Esophagus muscularis mucosa (tissue), 4 donors: ENCODE results near the gene TIGD3. TPM values are rescaled to one million over a fixed set of nuclear protein-coding genes. Genes with fewer than 3 reads are reported as not detected.

Experiments
- DNase-seq: peaks from one replicate; pipeline ENCODE4 v3.0.0-alpha.2; 2017; ENCODE audit errors: extremely low spot score
- H3K27ac ChIP-seq, 4 donors: fragments of 200-600 bp; sonication (generic); replicated peaks in 1 of 4; 1 replicate in 3 of 4; 2 replicates in 1 of 4; pipeline ENCODE4 v1.5.1; 2016 to 2019; ENCODE audit warnings: mild to moderate bottlenecking in 1 of 4
- H3K27me3 ChIP-seq, 4 donors: fragments of 200-600 bp; sonication (generic); one replicate each; pipeline versions ENCODE4 v1.5.1 to v1.6.0; 2016 to 2019
- H3K36me3 ChIP-seq, 4 donors: fragments of 200-600 bp; sonication (generic); one replicate each; pipeline ENCODE4 v1.5.1; 2016 to 2019
- H3K4me1 ChIP-seq, 4 donors: fragments of 200-600 bp; sonication (generic); one replicate each; pipeline ENCODE4 v1.5.1; 2016 to 2019
- H3K4me3 ChIP-seq, 4 donors: fragments of 200-600 bp; sonication (generic); 1 replicate in 2 of 4; 2 replicates in 2 of 4; pipeline ENCODE4 v1.5.1; 2016 to 2019; ENCODE audit warnings: mild to moderate bottlenecking in 4 of 4, moderate library complexity in 1 of 4
- H3K9me3 ChIP-seq, 4 donors: fragments of 200-600 bp; sonication (generic); 1 replicate in 3 of 4; 2 replicates in 1 of 4; pipeline ENCODE4 v1.5.1; 2016 to 2019
- EP300 ChIP-seq: sonication (generic); formaldehyde crosslinking; IDR thresholded peaks from one replicate; pipeline ENCODE4 v1.6.1; 2017; ENCODE audit warnings: antibody characterized with exemption
- POLR2A ChIP-seq: fragments of 450-650 bp; IDR thresholded peaks from one replicate; pipeline ENCODE4 v1.6.1; 2017; ENCODE audit warnings: antibody characterized with exemption, moderate library complexity, mild to moderate bottlenecking, low read depth
- POLR2AphosphoS5 ChIP-seq, 2 donors: sonication (generic); formaldehyde crosslinking; IDR thresholded peaks; one replicate each; pipeline ENCODE4 v1.6.1; 2017; ENCODE audit warnings: antibody characterized with exemption in 2 of 2
- WGBS: methylation state at CpG from one replicate; pipeline ENCODE4 v1.1.5; 2018; 5-methylcytosine and 5-hydroxymethylcytosine counted together
- intact Hi-C: fragments of 100-400 bp; cut with DNase I; formaldehyde crosslinking; loops from one replicate; pipeline ENCODE4 v1.15.1; 2023
- total RNA-seq, 4 donors: library from RNA; depleted of rRNA; stranded (reverse); fragments of >200 nt; gene quantifications; one replicate each; pipeline versions ENCODE4 v1.1.0 to v1.2.1, GENCODE V29; 2016
- TF ChIP-seq, protein P1 (sequence below), 3 experiments: fragments of 200-600 bp in 2 of 3; fragments of 450-650 bp in 1 of 3; sonication (generic) in 2 of 3; IDR thresholded peaks; one replicate each; pipeline ENCODE4 v1.5.1; 2017 to 2019; ENCODE audit warnings: antibody characterized with exemption in 3 of 3, mild to moderate bottlenecking in 2 of 3, moderate library complexity in 1 of 3

TIGD3 gene
- total RNA-seq, 4 donors from 2014 or later: 0.19 TPM; not detected in 3

- peaks cover 23 to 26% (median 25%) of the 10 kb centered on the region in 4 donors for H3K36me3 ChIP-seq
- TF ChIP-seq EP300 (no peak), POLR2A (no peak), POLR2AphosphoS5 (IDR thresholded peaks at IDR 0.05) (no peak)
- TF ChIP-seq, protein P1, sequence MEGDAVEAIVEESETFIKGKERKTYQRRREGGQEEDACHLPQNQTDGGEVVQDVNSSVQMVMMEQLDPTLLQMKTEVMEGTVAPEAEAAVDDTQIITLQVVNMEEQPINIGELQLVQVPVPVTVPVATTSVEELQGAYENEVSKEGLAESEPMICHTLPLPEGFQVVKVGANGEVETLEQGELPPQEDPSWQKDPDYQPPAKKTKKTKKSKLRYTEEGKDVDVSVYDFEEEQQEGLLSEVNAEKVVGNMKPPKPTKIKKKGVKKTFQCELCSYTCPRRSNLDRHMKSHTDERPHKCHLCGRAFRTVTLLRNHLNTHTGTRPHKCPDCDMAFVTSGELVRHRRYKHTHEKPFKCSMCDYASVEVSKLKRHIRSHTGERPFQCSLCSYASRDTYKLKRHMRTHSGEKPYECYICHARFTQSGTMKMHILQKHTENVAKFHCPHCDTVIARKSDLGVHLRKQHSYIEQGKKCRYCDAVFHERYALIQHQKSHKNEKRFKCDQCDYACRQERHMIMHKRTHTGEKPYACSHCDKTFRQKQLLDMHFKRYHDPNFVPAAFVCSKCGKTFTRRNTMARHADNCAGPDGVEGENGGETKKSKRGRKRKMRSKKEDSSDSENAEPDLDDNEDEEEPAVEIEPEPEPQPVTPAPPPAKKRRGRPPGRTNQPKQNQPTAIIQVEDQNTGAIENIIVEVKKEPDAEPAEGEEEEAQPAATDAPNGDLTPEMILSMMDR (IDR thresholded peaks at IDR 0.05): no peak
- peaks cover 0 to 9% (median 0%) of the 10 kb centered on the region in 4 donors for H3K27me3 ChIP-seq
- peaks cover 27 to 30% (median 27%) of the 10 kb centered on the region in 4 donors for H3K4me1 ChIP-seq
- peak overlapping the region; percentile 51 to 83 (median 74) for H3K27ac ChIP-seq
- DNase-seq: no peak
- WGBS: 5% methylated on average over 25 of the region's 47 CpGs
- no peaks in the 10 kb centered on the region for H3K9me3 ChIP-seq
- H3K4me3 ChIP-seq: peak overlapping the region; percentile 69 to 87 (median 78)
- intact Hi-C loops: no loop called here
These were observed 643 bp downstream of the TIGD3 start for GRCh38 chr11:65355013-65355775.

GRCh38 chr11:65355776-65356393 lies 1.3 kb downstream of the TIGD3 start:
- intact Hi-C loops: no loop called here
- Histone ChIP-seq H3K4me3 (peak overlapping the region; percentile 69 to 87 (median 78)), H3K9me3 (no peaks in the 10 kb centered on the region), H3K4me1 (peaks cover 27 to 30% (median 27%) of the 10 kb centered on the region in 4 donors), H3K27ac (no peak overlapping the region), H3K27me3 (peaks cover 0 to 9% (median 0%) of the 10 kb centered on the region in 4 donors), H3K36me3 (peaks cover 16 to 19% (median 18%) of the 10 kb centered on the region in 4 donors)
- TF ChIP-seq POLR2AphosphoS5 (IDR thresholded peaks at IDR 0.05) (no peak), EP300 (no peak), POLR2A (no peak)
- TF ChIP-seq, protein P1 (IDR thresholded peaks at IDR 0.05): no peak
- no peak for DNase-seq
- 32% methylated on average over 22 of the region's 35 CpGs for WGBS

GRCh38 chr11:65356394-65356972 lies 1.9 kb downstream of the TIGD3 start:
- Histone ChIP-seq H3K27ac (no peak overlapping the region), H3K27me3 (peaks cover 0 to 9% (median 0%) of the 10 kb centered on the region in 4 donors), H3K4me3 (peak overlapping the region in 1 of 4 donors; percentile 69), H3K36me3 (peaks cover 12 to 14% (median 13%) of the 10 kb centered on the region in 4 donors), H3K4me1 (peaks cover 27 to 30% (median 27%) of the 10 kb centered on the region in 4 donors), H3K9me3 (no peaks in the 10 kb centered on the region)
- WGBS: 92% methylated on average over 11 of the region's 30 CpGs
- intact Hi-C loops: no loop called here
- no peak for DNase-seq
- TF ChIP-seq EP300: no peak
- TF ChIP-seq POLR2A: no peak
- TF ChIP-seq, protein P1 (IDR thresholded peaks at IDR 0.05): no peak
- no peak for TF ChIP-seq POLR2AphosphoS5 (IDR thresholded peaks at IDR 0.05)

- H3K4me1 ChIP-seq: peaks cover 27 to 30% (median 27%) of the 10 kb centered on the region in 4 donors
- H3K27ac ChIP-seq: no peak overlapping the region
- no peak overlapping the region for H3K4me3 ChIP-seq
- H3K36me3 ChIP-seq: no peaks in the 10 kb centered on the region
- TF ChIP-seq POLR2AphosphoS5 (IDR thresholded peaks at IDR 0.05) (no peak), EP300 (no peak), POLR2A (no peak)
- TF ChIP-seq, protein P1 (IDR thresholded peaks at IDR 0.05): no peak
- peaks cover 0 to 9% (median 0%) of the 10 kb centered on the region in 4 donors for H3K27me3 ChIP-seq
- intact Hi-C loops: no loop called here
- no peak for DNase-seq
- WGBS: 92% methylated on average over 8 of the region's 8 CpGs
- H3K9me3 ChIP-seq: no peaks in the 10 kb centered on the region
These were observed 3.4 kb downstream of the TIGD3 start for GRCh38 chr11:65357856-65358356.
